Astrocyte (in vitro differentiated cells and primary cell): Measurements from ENCODE around the gene ZNF99. TPM values are rescaled to one million over a fixed set of nuclear protein-coding genes. Genes with fewer than 3 reads are reported as not detected.

Experiments used
- DNase-seq: peaks from one replicate; pipeline ENCODE4 v3.0.0-alpha.2; 2010; ENCODE audit warnings: low read depth
- FAIRE-seq: peaks from 2 replicates; lab custom pipeline; 2011; peaks lifted over from hg19 to GRCh38; lab: Jason Lieb, UNC
- H2AFZ ChIP-seq: 2 replicates; pipeline ENCODE4 v1.6.0; 2012; ENCODE audit warnings: low read depth, low read length, inconsistent platforms
- H3K27ac ChIP-seq: 2 replicates; pipeline ENCODE4 v1.5.1; 2011; ENCODE audit warnings: low read depth, low read length, inconsistent platforms
- H3K27me3 ChIP-seq: 2 replicates; pipeline ENCODE4 v1.6.0; 2011; ENCODE audit warnings: low read length, inconsistent platforms; ENCODE audit not compliant: insufficient read depth
- H3K36me3 ChIP-seq: 2 replicates; pipeline ENCODE4 v1.5.1; 2011; ENCODE audit warnings: low read length, inconsistent platforms; ENCODE audit not compliant: insufficient read depth
- H3K4me1 ChIP-seq: 2 replicates; pipeline ENCODE4 v1.5.1; 2011; ENCODE audit warnings: low read length, inconsistent platforms; ENCODE audit not compliant: insufficient read depth
- H3K4me2 ChIP-seq: 2 replicates; pipeline ENCODE4 v1.6.0; 2012; ENCODE audit warnings: low read length, inconsistent platforms
- H3K4me3 ChIP-seq: 2 replicates; pipeline ENCODE4 v1.5.1; 2011; ENCODE audit warnings: low read depth, mild to moderate bottlenecking, low read length, inconsistent platforms; ENCODE audit not compliant: insufficient read depth
- H3K79me2 ChIP-seq: 2 replicates; pipeline ENCODE4 v1.6.0; 2012; ENCODE audit warnings: mild to moderate bottlenecking, low read length, inconsistent platforms; ENCODE audit not compliant: insufficient read depth
- H3K9ac ChIP-seq: 2 replicates; pipeline ENCODE4 v1.6.0; 2012; ENCODE audit warnings: mild to moderate bottlenecking, low read length, inconsistent platforms
- H3K9me3 ChIP-seq: 2 replicates; pipeline ENCODE4 v1.5.1; 2012; ENCODE audit warnings: low read depth, mild to moderate bottlenecking, low read length, inconsistent platforms; ENCODE audit not compliant: insufficient read depth
- H4K20me1 ChIP-seq: 2 replicates; pipeline ENCODE4 v1.6.0; 2012; ENCODE audit warnings: low read length, inconsistent platforms; ENCODE audit not compliant: insufficient read depth
- H3K27ac Mint-ChIP-seq: one replicate; pipeline ENCODE4 v1.8.0; 2021; ENCODE audit warnings: mild to moderate bottlenecking, mixed read lengths; ENCODE audit not compliant: unreplicated experiment
- H3K27me3 Mint-ChIP-seq: one replicate; pipeline ENCODE4 v1.8.0; 2021; ENCODE audit warnings: low read depth, mixed read lengths; ENCODE audit not compliant: unreplicated experiment
- H3K36me3 Mint-ChIP-seq: one replicate; pipeline ENCODE4 v1.8.0; 2021; ENCODE audit warnings: low read depth, mixed read lengths; ENCODE audit not compliant: unreplicated experiment
- H3K4me1 Mint-ChIP-seq: one replicate; pipeline ENCODE4 v1.8.0; 2021; ENCODE audit warnings: low read depth, mixed read lengths; ENCODE audit not compliant: unreplicated experiment
- H3K4me3 Mint-ChIP-seq: one replicate; pipeline ENCODE4 v1.8.0; 2021; ENCODE audit warnings: mild to moderate bottlenecking, moderate library complexity, mixed read lengths; ENCODE audit not compliant: unreplicated experiment
- H3K9me3 Mint-ChIP-seq: one replicate; pipeline ENCODE4 v1.8.0; 2021; ENCODE audit warnings: mild to moderate bottlenecking, mixed read lengths; ENCODE audit not compliant: unreplicated experiment
- CTCF ChIP-seq: IDR thresholded peaks from 2 replicates; pipeline ENCODE4 v1.5.1; 2011; ENCODE audit warnings: low read depth, mild to moderate bottlenecking, inconsistent platforms, low read length, moderate library complexity; ENCODE audit not compliant: insufficient read depth
- EZH2 ChIP-seq: IDR thresholded peaks from 2 replicates; pipeline ENCODE4 v1.6.1; 2012; ENCODE audit warnings: mild to moderate bottlenecking, low read length, inconsistent platforms; ENCODE audit not compliant: insufficient read depth
- total RNA-seq: library from RNA; stranded (reverse); gene quantifications from 2 replicates; pipeline ENCODE4 v1.2.1, GENCODE V29; 2021

Gene ZNF99
- total RNA-seq, 1 donor from 2014 or later: not detected

GRCh38 chr19:22831211-22831610 lies 47.3 kb upstream of the ZNF99 start:
- H3K9me3 Mint-ChIP-seq: peaks cover 23% of the 10 kb centered on the region
- peaks cover 7% of the 10 kb centered on the region for H3K9me3 ChIP-seq

GRCh38 chr19:22814124-22814523 lies 30.2 kb upstream of the ZNF99 start:
- Histone ChIP-seq H3K9me3 (peaks cover 26% of the 10 kb centered on the region), H3K27me3 (no peaks in the 10 kb centered on the region), H3K4me2 (no peak overlapping the region), H3K79me2 (no peaks in the 10 kb centered on the region), H4K20me1 (no peaks in the 10 kb centered on the region), H3K27ac (no peak overlapping the region), H3K9ac (no peak overlapping the region), H3K4me1 (no peaks in the 10 kb centered on the region), H3K4me3 (no peak overlapping the region), H3K36me3 (no peaks in the 10 kb centered on the region), H2AFZ (no peak overlapping the region)
- no peaks in the 10 kb centered on the region for H3K27me3 Mint-ChIP-seq
- H3K27ac Mint-ChIP-seq: no peak overlapping the region
- H3K4me3 Mint-ChIP-seq: no peak overlapping the region
- no peak for DNase-seq
- no peaks in the 10 kb centered on the region for H3K4me1 Mint-ChIP-seq
- no peaks in the 10 kb centered on the region for H3K36me3 Mint-ChIP-seq
- no peak for FAIRE-seq
- TF ChIP-seq EZH2 (no peak), CTCF (no peak)
- H3K9me3 Mint-ChIP-seq: peaks cover 24% of the 10 kb centered on the region

More at GRCh38 chr19:22831211-22831610, 47.3 kb upstream of the ZNF99 start:
- H3K27me3 ChIP-seq: no peaks in the 10 kb centered on the region
- no peak overlapping the region for H3K4me2 ChIP-seq
- DNase-seq (no peak), FAIRE-seq (no peak)
- H3K79me2 ChIP-seq: no peaks in the 10 kb centered on the region
- H3K4me1 ChIP-seq: no peaks in the 10 kb centered on the region
- no peaks in the 10 kb centered on the region for H3K36me3 Mint-ChIP-seq
- H3K27ac Mint-ChIP-seq: no peak overlapping the region
- H3K4me3 Mint-ChIP-seq: no peak overlapping the region
- H4K20me1 ChIP-seq: no peaks in the 10 kb centered on the region
- no peaks in the 10 kb centered on the region for H3K4me1 Mint-ChIP-seq
- H3K27me3 Mint-ChIP-seq: no peaks in the 10 kb centered on the region
- no peak overlapping the region for H3K4me3 ChIP-seq
- no peak for TF ChIP-seq EZH2
- no peak for TF ChIP-seq CTCF
- H3K9ac ChIP-seq: no peak overlapping the region
- no peak overlapping the region for H2AFZ ChIP-seq
- no peaks in the 10 kb centered on the region for H3K36me3 ChIP-seq
- H3K27ac ChIP-seq: no peak overlapping the region

- H2AFZ ChIP-seq: no peak overlapping the region
- no peak overlapping the region for H3K9ac ChIP-seq
- DNase-seq (no peak), FAIRE-seq (no peak)
- Mint-ChIP-seq H3K27me3 (no peaks in the 10 kb centered on the region), H3K4me3 (no peak overlapping the region), H3K27ac (no peak overlapping the region), H3K4me1 (no peaks in the 10 kb centered on the region), H3K36me3 (no peaks in the 10 kb centered on the region), H3K9me3 (peaks cover 24% of the 10 kb centered on the region)
- H3K27ac ChIP-seq: no peak overlapping the region
- no peaks in the 10 kb centered on the region for H3K27me3 ChIP-seq
- H3K4me2 ChIP-seq: no peak overlapping the region
- no peak overlapping the region for H3K4me3 ChIP-seq
- no peaks in the 10 kb centered on the region for H3K36me3 ChIP-seq
- no peaks in the 10 kb centered on the region for H3K79me2 ChIP-seq
- TF ChIP-seq EZH2 (no peak), CTCF (no peak)
- no peaks in the 10 kb centered on the region for H4K20me1 ChIP-seq
- H3K4me1 ChIP-seq: no peaks in the 10 kb centered on the region
- peaks cover 7% of the 10 kb centered on the region for H3K9me3 ChIP-seq
These were observed 23.3 kb upstream of the ZNF99 start for GRCh38 chr19:22807061-22807835.
